MM.1S (cell line): Measurements from ENCODE around the gene TSPYL2.

ENCODE experiments used
- CTCF ChIP-seq: fragments of 300-600 bp; sonication (generic); IDR thresholded peaks from 2 replicates; pipeline ENCODE4 v1.5.1; 2016; ENCODE audit warnings: antibody characterized with exemption, low read length, mixed read lengths
- EZH2 ChIP-seq: fragments of 300-600 bp; sonication (generic); optimal IDR thresholded peaks from 2 replicates; pipeline ENCODE3; 2017; ENCODE audit warnings: low read depth, mild to moderate bottlenecking, antibody characterized with exemption, low read length, mixed read lengths

GRCh38 chrX:53093177-53093655, 11.0 kb downstream of the TSPYL2 start:
- TF ChIP-seq CTCF (peak; percentile 51), EZH2 (no peak)
